Measurements from ENCODE around the gene ATP6AP1. TPM values are rescaled to one million over a fixed set of nuclear protein-coding genes. Genes with fewer than 3 reads are reported as not detected.

Gene ATP6AP1
- polyA plus RNA-seq, 4 donors, result 34.0 to 157 (median 57.4) TPM

- H3K27me3 ChIP-seq (ENCODE audit: control insufficient read depth in 3 of 3, insufficient read depth in 3 of 3, low read length in 3 of 3), result no peaks in the 10 kb centered on the region
- H3K4me1 ChIP-seq (ENCODE audit: control insufficient read depth in 3 of 3, insufficient read depth in 2 of 3, low read depth in 1 of 3, low read length in 2 of 3), result peaks cover 0 to 19% (median 3%) of the 10 kb centered on the region in 3 donors
- H3K9me3 ChIP-seq (ENCODE audit: control insufficient read depth in 2 of 2, insufficient read depth in 1 of 2, low read depth in 1 of 2, low read length in 1 of 2), result no peaks in the 10 kb centered on the region
- 65 to 86% (median 81%) methylated on average over 6 of the region's 6 CpGs for WGBS, 3 donors
- peaks cover 0 to 52% (median 0%) of the 10 kb centered on the region in 3 donors for H3K36me3 ChIP-seq (ENCODE audit: control insufficient read depth in 3 of 3, insufficient read depth in 2 of 3, low read depth in 1 of 3, low read length in 3 of 3)
- no peak overlapping the region for H3K4me3 ChIP-seq (ENCODE audit: low read depth in 1 of 3, low read length in 3 of 3)
- FAIRE-seq (no peak), DNase-seq (no peak)
- peak overlapping the region in 1 of 3 donors; percentile 44 for H3K27ac ChIP-seq (ENCODE audit: low read depth in 1 of 3, low read length in 2 of 3)
These were observed 2.0 kb downstream of the ATP6AP1 start for GRCh38 chrX:154430479-154430878.

- peak overlapping the region in 1 of 3 donors; percentile 44 for H3K27ac ChIP-seq (ENCODE audit: low read depth in 1 of 3, low read length in 2 of 3)
- 64 to 66% (median 65%) methylated on average over 7 of the region's 7 CpGs for whole genome bisulfite sequencing, 3 donors
- FAIRE-seq (no peak), DNase-seq (no peak)
- H3K4me3 ChIP-seq (ENCODE audit: low read depth in 1 of 3, low read length in 3 of 3), result no peak overlapping the region
- no peaks in the 10 kb centered on the region for H3K27me3 ChIP-seq (ENCODE audit: control insufficient read depth in 3 of 3, insufficient read depth in 3 of 3, low read length in 3 of 3)
- H3K9me3 ChIP-seq (ENCODE audit: control insufficient read depth in 2 of 2, insufficient read depth in 1 of 2, low read depth in 1 of 2, low read length in 1 of 2), result no peaks in the 10 kb centered on the region
- H3K36me3 ChIP-seq (ENCODE audit: control insufficient read depth in 3 of 3, insufficient read depth in 2 of 3, low read depth in 1 of 3, low read length in 3 of 3), result peaks cover 0 to 56% (median 0%) of the 10 kb centered on the region in 3 donors
- H3K4me1 ChIP-seq (ENCODE audit: control insufficient read depth in 3 of 3, insufficient read depth in 2 of 3, low read depth in 1 of 3, low read length in 2 of 3), result peaks cover 0 to 19% (median 3%) of the 10 kb centered on the region in 3 donors
These were observed 2.4 kb downstream of the ATP6AP1 start for GRCh38 chrX:154430916-154431315.

GRCh38 chrX:154431341-154431740, 2.9 kb downstream of the ATP6AP1 start:
- Histone ChIP-seq H3K9me3 (ENCODE audit: control insufficient read depth in 2 of 2, insufficient read depth in 1 of 2, low read depth in 1 of 2, low read length in 1 of 2) (no peaks in the 10 kb centered on the region), H3K27ac (ENCODE audit: low read depth in 1 of 3, low read length in 2 of 3) (no peak overlapping the region), H3K4me3 (ENCODE audit: low read depth in 1 of 3, low read length in 3 of 3) (no peak overlapping the region), H3K27me3 (ENCODE audit: control insufficient read depth in 3 of 3, insufficient read depth in 3 of 3, low read length in 3 of 3) (no peaks in the 10 kb centered on the region), H3K4me1 (ENCODE audit: control insufficient read depth in 3 of 3, insufficient read depth in 2 of 3, low read depth in 1 of 3, low read length in 2 of 3) (peaks cover 0 to 19% (median 3%) of the 10 kb centered on the region in 3 donors), H3K36me3 (ENCODE audit: control insufficient read depth in 3 of 3, insufficient read depth in 2 of 3, low read depth in 1 of 3, low read length in 3 of 3) (peaks cover 0 to 57% (median 0%) of the 10 kb centered on the region in 3 donors)
- WGBS, 3 donors, result 70 to 91% (median 87%) methylated on average over 1 to 5 of the region's 5 CpGs
- no peak for DNase-seq
- FAIRE-seq, result no peak

- FAIRE-seq (no peak), DNase-seq (no peak)
- Histone ChIP-seq H3K27ac (ENCODE audit: low read depth in 1 of 3, low read length in 2 of 3) (no peak overlapping the region), H3K9me3 (ENCODE audit: control insufficient read depth in 2 of 2, insufficient read depth in 1 of 2, low read depth in 1 of 2, low read length in 1 of 2) (no peaks in the 10 kb centered on the region), H3K4me3 (ENCODE audit: low read depth in 1 of 3, low read length in 3 of 3) (no peak overlapping the region), H3K4me1 (ENCODE audit: control insufficient read depth in 3 of 3, insufficient read depth in 2 of 3, low read depth in 1 of 3, low read length in 2 of 3) (peaks cover 0 to 16% (median 3%) of the 10 kb centered on the region in 3 donors), H3K27me3 (ENCODE audit: control insufficient read depth in 3 of 3, insufficient read depth in 3 of 3, low read length in 3 of 3) (no peaks in the 10 kb centered on the region), H3K36me3 (ENCODE audit: control insufficient read depth in 3 of 3, insufficient read depth in 2 of 3, low read depth in 1 of 3, low read length in 3 of 3) (peaks cover 0 to 57% (median 0%) of the 10 kb centered on the region in 3 donors)
- 87 to 95% (median 94%) methylated on average over 8 of the region's 8 CpGs for WGBS, 3 donors
These were observed 3.7 kb downstream of the ATP6AP1 start for GRCh38 chrX:154432210-154432609.

GRCh38 chrX:154433605-154434004, 5.1 kb downstream of the ATP6AP1 start:
- no peak overlapping the region for H3K27ac ChIP-seq (ENCODE audit: low read depth in 1 of 3, low read length in 2 of 3)
- no peaks in the 10 kb centered on the region for H3K9me3 ChIP-seq (ENCODE audit: control insufficient read depth in 2 of 2, insufficient read depth in 1 of 2, low read depth in 1 of 2, low read length in 1 of 2)
- no peaks in the 10 kb centered on the region for H3K27me3 ChIP-seq (ENCODE audit: control insufficient read depth in 3 of 3, insufficient read depth in 3 of 3, low read length in 3 of 3)
- peaks cover 0 to 65% (median 0%) of the 10 kb centered on the region in 3 donors for H3K36me3 ChIP-seq (ENCODE audit: control insufficient read depth in 3 of 3, insufficient read depth in 2 of 3, low read depth in 1 of 3, low read length in 3 of 3)
- H3K4me1 ChIP-seq (ENCODE audit: control insufficient read depth in 3 of 3, insufficient read depth in 2 of 3, low read depth in 1 of 3, low read length in 2 of 3), result peaks cover 0 to 15% (median 3%) of the 10 kb centered on the region in 3 donors
- DNase-seq (no peak), FAIRE-seq (no peak)
- H3K4me3 ChIP-seq (ENCODE audit: low read depth in 1 of 3, low read length in 3 of 3), result no peak overlapping the region
- 87 to 95% (median 92%) methylated on average over 2 to 7 of the region's 7 CpGs for WGBS, 3 donors

GRCh38 chrX:154434394-154435168, 6.1 kb downstream of the ATP6AP1 start:
- FAIRE-seq, result no peak
- 82 to 95% (median 92%) methylated on average over 5 to 7 of the region's 7 CpGs for WGBS, 3 donors

GRCh38 chrX:154435171-154435733, 6.8 kb downstream of the ATP6AP1 start:
- Histone ChIP-seq H3K27ac (ENCODE audit: low read depth in 1 of 3, low read length in 2 of 3) (no peak overlapping the region), H3K36me3 (ENCODE audit: control insufficient read depth in 3 of 3, insufficient read depth in 2 of 3, low read depth in 1 of 3, low read length in 3 of 3) (peaks cover 0 to 79% (median 0%) of the 10 kb centered on the region in 3 donors), H3K27me3 (ENCODE audit: control insufficient read depth in 3 of 3, insufficient read depth in 3 of 3, low read length in 3 of 3) (no peaks in the 10 kb centered on the region), H3K9me3 (ENCODE audit: control insufficient read depth in 2 of 2, insufficient read depth in 1 of 2, low read depth in 1 of 2, low read length in 1 of 2) (no peaks in the 10 kb centered on the region), H3K4me1 (ENCODE audit: control insufficient read depth in 3 of 3, insufficient read depth in 2 of 3, low read depth in 1 of 3, low read length in 2 of 3) (peaks cover 0 to 15% (median 0%) of the 10 kb centered on the region in 3 donors), H3K4me3 (ENCODE audit: low read depth in 1 of 3, low read length in 3 of 3) (no peak overlapping the region)
- WGBS, 3 donors, result 93 to 95% (median 93%) methylated on average over 13 to 19 of the region's 19 CpGs
- no peak for DNase-seq
- no peak for FAIRE-seq

More at GRCh38 chrX:154434394-154435168, 6.1 kb downstream of the ATP6AP1 start:
- H3K4me1 ChIP-seq (ENCODE audit: control insufficient read depth in 3 of 3, insufficient read depth in 2 of 3, low read depth in 1 of 3, low read length in 2 of 3), result peaks cover 0 to 15% (median 3%) of the 10 kb centered on the region in 3 donors
- DNase-seq, result no peak
- H3K9me3 ChIP-seq (ENCODE audit: control insufficient read depth in 2 of 2, insufficient read depth in 1 of 2, low read depth in 1 of 2, low read length in 1 of 2), result no peaks in the 10 kb centered on the region
- no peak overlapping the region for H3K27ac ChIP-seq (ENCODE audit: low read depth in 1 of 3, low read length in 2 of 3)
- no peak overlapping the region for H3K4me3 ChIP-seq (ENCODE audit: low read depth in 1 of 3, low read length in 3 of 3)
- H3K36me3 ChIP-seq (ENCODE audit: control insufficient read depth in 3 of 3, insufficient read depth in 2 of 3, low read depth in 1 of 3, low read length in 3 of 3), result peaks cover 0 to 73% (median 0%) of the 10 kb centered on the region in 3 donors
- H3K27me3 ChIP-seq (ENCODE audit: control insufficient read depth in 3 of 3, insufficient read depth in 3 of 3, low read length in 3 of 3), result no peaks in the 10 kb centered on the region

GRCh38 chrX:154436374-154436982, 8.0 kb downstream of the ATP6AP1 start:
- Histone ChIP-seq H3K27ac (ENCODE audit: low read depth in 1 of 3, low read length in 2 of 3) (peak overlapping the region; percentile 51 to 86 (median 74)), H3K4me3 (ENCODE audit: low read depth in 1 of 3, low read length in 3 of 3) (peak overlapping the region; percentile 35 to 73 (median 65)), H3K36me3 (ENCODE audit: control insufficient read depth in 3 of 3, insufficient read depth in 2 of 3, low read depth in 1 of 3, low read length in 3 of 3) (peaks cover 0 to 78% (median 0%) of the 10 kb centered on the region in 3 donors), H3K9me3 (ENCODE audit: control insufficient read depth in 2 of 2, insufficient read depth in 1 of 2, low read depth in 1 of 2, low read length in 1 of 2) (no peaks in the 10 kb centered on the region), H3K27me3 (ENCODE audit: control insufficient read depth in 3 of 3, insufficient read depth in 3 of 3, low read length in 3 of 3) (no peaks in the 10 kb centered on the region), H3K4me1 (ENCODE audit: control insufficient read depth in 3 of 3, insufficient read depth in 2 of 3, low read depth in 1 of 3, low read length in 2 of 3) (peaks cover 0 to 8% (median 0%) of the 10 kb centered on the region in 3 donors)
- 5 to 44% (median 33%) methylated on average over 17 to 52 of the region's 78 CpGs for WGBS, 3 donors
- DNase-seq (peak; percentile 8 to 53), FAIRE-seq (no peak)

Measured in small intestine (tissue), 7 donors.